Kidney tubule cell (primary cell): ENCODE data around the gene SLX9.
"Not testable (repeated sequence)": the region's sequence is repeated elsewhere in the genome, so short reads cannot be mapped to it uniquely, and the experiment has no call there.

Experiments
- DNase-seq: peaks from one replicate; pipeline ENCODE4 v3.0.0-alpha.2; 2018; ENCODE audit warnings: low spot score

The SLX9 gene

DNA sequence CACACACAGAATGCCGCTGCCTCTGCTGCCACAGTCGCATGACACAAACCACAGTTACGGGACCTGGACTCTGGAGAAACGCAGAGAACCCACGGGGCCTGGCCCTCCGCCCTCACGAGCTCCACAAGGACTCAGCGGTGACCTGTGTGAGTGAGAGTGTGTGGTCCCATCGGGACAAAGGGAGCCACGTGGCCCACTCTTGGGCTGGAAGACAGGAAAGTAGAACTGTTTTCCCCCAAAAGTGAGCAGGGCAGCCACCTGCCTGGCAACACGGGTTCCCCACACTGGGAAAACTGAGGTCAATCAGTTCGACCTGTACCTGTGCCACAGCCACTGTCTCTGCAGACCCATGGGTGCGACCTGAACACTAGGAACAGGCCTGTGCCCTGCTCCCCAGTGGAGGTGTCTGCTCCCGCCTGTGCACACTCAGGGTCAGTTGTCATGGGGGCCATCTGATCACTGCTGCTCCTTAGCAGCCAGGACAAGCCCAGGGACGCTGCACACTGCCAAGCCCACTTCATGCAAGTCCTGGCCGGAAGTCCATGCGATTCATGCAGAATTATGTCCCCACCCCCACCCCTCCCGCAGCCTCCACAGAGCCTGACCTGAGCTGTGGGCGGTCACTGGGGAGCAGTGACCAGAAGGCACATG lies 80.2 kb downstream of the SLX9 start:
- no peak for DNase-seq

GRCh38 chr21:45020629-45021427 lies 81.0 kb downstream of the SLX9 start:
- DNase-seq, result no peak

GRCh38 chr21:45021428-45022347 lies 81.9 kb downstream of the SLX9 start:
- DNase-seq, result no peak

GRCh38 chr21:45022348-45022675 lies 82.5 kb downstream of the SLX9 start:
- no peak for DNase-seq

GRCh38 chr21:45022736-45023135 lies 82.9 kb downstream of the SLX9 start:
- DNase-seq, result no peak

DNA sequence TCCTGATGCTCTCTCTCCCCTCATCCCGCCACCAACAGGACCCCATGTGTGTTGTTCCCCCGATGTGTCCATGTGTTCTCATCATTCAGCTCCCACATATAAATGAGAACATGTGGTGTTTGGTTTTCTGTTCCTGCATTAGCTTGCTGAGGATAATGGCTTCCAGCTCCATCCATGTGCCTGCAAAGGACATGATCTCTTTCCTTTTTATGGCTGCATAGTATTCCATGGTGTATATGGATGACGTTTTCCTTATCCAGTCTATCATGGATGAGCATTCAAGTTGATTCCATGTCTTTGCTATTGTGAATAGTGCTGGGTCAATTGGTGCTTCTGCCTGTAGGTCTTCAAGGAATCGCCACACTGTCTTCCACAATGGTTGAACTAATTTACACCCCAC lies 84.7 kb downstream of the SLX9 start:
- not testable (repeated sequence) for DNase-seq

GRCh38 chr21:45026066-45026745 lies 86.4 kb downstream of the SLX9 start:
- no peak for DNase-seq
